ENCODE data around the gene MRRF. TPM values are rescaled to one million over a fixed set of nuclear protein-coding genes. Genes with fewer than 3 reads are reported as not detected.

MRRF gene
- total and polyA plus RNA-seq, 2 donors (not counting 3 experiments of a cell fraction or from before 2014, with no cell fraction given): 27.2 to 36.4 TPM

GRCh38 chr9:122265149-122265915 lies 650 bp downstream of the MRRF start:
- H3K4me1 ChIP-seq (ENCODE audit: control insufficient read depth, extremely low read depth, insufficient read depth, low read length): peaks cover 26% of the 10 kb centered on the region
- peak overlapping the region; percentile 68 for H3K27ac ChIP-seq (ENCODE audit: insufficient read depth, low read depth, low read length)
- no peaks in the 10 kb centered on the region for H3K9me1 ChIP-seq (replicated peaks; ENCODE audit: control insufficient read depth, extremely low read depth, insufficient read depth, low read length)
- dilution Hi-C loops (cut with MboI; ENCODE audit: extremely low pct_ligation_motif_present, low sequenced_read_pairs): no loop called here
- FAIRE-seq (peak; percentile 33), DNase-seq (ENCODE audit: low read depth, low spot score) (peak; percentile 36)
- ChIA-PET CTCF (interaction anchor here (0.5 to 4.1 kb wide), 15 partner anchors 11 to 187 kb away, joined by 3 to 20 read pairs (median 5); no protein-coding TSS in a partner anchor), POLR2A (interaction anchor here (0.6 to 2.3 kb wide), 6 partner anchors 11 to 63 kb away, joined by 3 to 14 read pairs (median 6); no protein-coding TSS in a partner anchor)
- H3K9ac ChIP-seq (replicated peaks; ENCODE audit: extremely low read depth, insufficient read depth, low read length): peak overlapping the region; percentile 80
- BruUV-seq (replicated peaks): TSS peak; percentile 83
- no peaks in the 10 kb centered on the region for H3K9me3 ChIP-seq (replicated peaks; ENCODE audit: control insufficient read depth, insufficient read depth, low read length)
- no peak overlapping the region for H2AFZ ChIP-seq (ENCODE audit: low read depth, low read length)
- H3K4me3 ChIP-seq (replicated peaks in 1 of 3; ENCODE audit: insufficient read depth in 1 of 3, low read depth in 1 of 3, low read length in 3 of 3): peak overlapping the region; percentile 53 to 88 (median 76)
- H3K79me2 ChIP-seq (ENCODE audit: control insufficient read depth, insufficient read depth, low read length): peaks cover 53% of the 10 kb centered on the region
- H3K4me2 ChIP-seq (ENCODE audit: insufficient read depth, low read length): peak overlapping the region; percentile 91
- peak; percentile 15 for TF ChIP-seq MAX (IDR thresholded peaks at IDR 0.05; ENCODE audit: insufficient read depth, insufficient read length)
- TF ChIP-seq MYC (IDR thresholded peaks at IDR 0.05; ENCODE audit: low read depth, low read length): no peak
- H4K20me1 ChIP-seq (replicated peaks; ENCODE audit: control insufficient read depth, extremely low read depth, insufficient read depth, low read length): no peaks in the 10 kb centered on the region
- peaks cover 2 to 4% of the 10 kb centered on the region in 2 experiments for H3K36me3 ChIP-seq (ENCODE audit: control insufficient read depth in 2 of 2, extremely low read depth in 1 of 2, insufficient read depth in 2 of 2, low read length in 2 of 2)
- intact Hi-C loops (cut with micrococcal nuclease): loop anchor here (2.0 kb wide), 1 partner anchor 107 kb away; the partner anchor contains the start of genes MORN5 and NDUFA8
- H3K27me3 ChIP-seq (ENCODE audit: control insufficient read depth in 2 of 2, insufficient read depth in 2 of 2, low read length in 2 of 2): no peaks in the 10 kb centered on the region

GRCh38 chr9:122268041-122268814 lies 3.5 kb downstream of the MRRF start:
- Histone ChIP-seq H2AFZ (ENCODE audit: low read depth, low read length) (no peak overlapping the region), H3K36me3 (ENCODE audit: control insufficient read depth in 2 of 2, extremely low read depth in 1 of 2, insufficient read depth in 2 of 2, low read length in 2 of 2) (peaks cover 0 to 3% of the 10 kb centered on the region in 2 experiments), H3K4me2 (ENCODE audit: insufficient read depth, low read length) (no peak overlapping the region), H3K4me1 (ENCODE audit: control insufficient read depth, extremely low read depth, insufficient read depth, low read length) (peaks cover 16% of the 10 kb centered on the region), H3K27me3 (ENCODE audit: control insufficient read depth in 2 of 2, insufficient read depth in 2 of 2, low read length in 2 of 2) (no peaks in the 10 kb centered on the region), H4K20me1 (replicated peaks; ENCODE audit: control insufficient read depth, extremely low read depth, insufficient read depth, low read length) (no peaks in the 10 kb centered on the region), H3K4me3 (replicated peaks in 1 of 3; ENCODE audit: insufficient read depth in 1 of 3, low read depth in 1 of 3, low read length in 3 of 3) (no peak overlapping the region), H3K9ac (replicated peaks; ENCODE audit: extremely low read depth, insufficient read depth, low read length) (no peak overlapping the region), H3K27ac (ENCODE audit: insufficient read depth, low read depth, low read length) (no peak overlapping the region), H3K79me2 (ENCODE audit: control insufficient read depth, insufficient read depth, low read length) (peaks cover 42% of the 10 kb centered on the region), H3K9me1 (replicated peaks; ENCODE audit: control insufficient read depth, extremely low read depth, insufficient read depth, low read length) (no peaks in the 10 kb centered on the region), H3K9me3 (replicated peaks; ENCODE audit: control insufficient read depth, insufficient read depth, low read length) (no peaks in the 10 kb centered on the region)
- POLR2A ChIA-PET: no interaction called here
- dilution Hi-C loops (cut with MboI; ENCODE audit: extremely low pct_ligation_motif_present, low sequenced_read_pairs) (no loop called here), intact Hi-C loops (cut with micrococcal nuclease) (no loop called here)
- CTCF ChIA-PET: interaction anchor here (0.9 to 1.0 kb wide), 2 partner anchors 64 to 82 kb away, joined by 3 read pairs; no protein-coding TSS in a partner anchor
- TF ChIP-seq JUN (IDR thresholded peaks at IDR 0.05; ENCODE audit: borderline replicate concordance, insufficient read depth, insufficient read length, low read depth): no peak
- FAIRE-seq (no peak), DNase-seq (ENCODE audit: low read depth, low spot score) (no peak)
- no TSS peak for BruUV-seq (replicated peaks)

All from endothelial cell of umbilical vein (primary cell).